Aorta (tissue), 5 donors: ENCODE results near the gene MACROH2A2. TPM values are rescaled to one million over a fixed set of nuclear protein-coding genes. Genes with fewer than 3 reads are reported as not detected.

Experiments
- ATAC-seq: fragments of 200-7000 bp; cut with Tn5 transposase; one replicate; pipeline ENCODE4 v1.9.1; 2022; ENCODE audit warnings: moderate library complexity; ENCODE audit not compliant: low FRiP score
- DNase-seq, 2 donors: peaks; one replicate each; pipeline ENCODE4 v3.0.0-alpha.2; 2020
- H3K27ac ChIP-seq, 2 donors: one replicate each; pipeline ENCODE4 v1.5.1; 2013; ENCODE audit warnings: low read length in 2 of 2, mild to moderate bottlenecking in 2 of 2, moderate library complexity in 2 of 2, control low read depth in 1 of 2, inconsistent platforms in 1 of 2, low read depth in 1 of 2
- H3K27me3 ChIP-seq, 2 donors: one replicate each; pipeline ENCODE4 v1.6.1; 2013; ENCODE audit warnings: control low read depth in 1 of 2, low read length in 1 of 2, mild to moderate bottlenecking in 1 of 2, moderate library complexity in 1 of 2; ENCODE audit not compliant: insufficient read depth in 2 of 2, control insufficient read depth in 1 of 2
- H3K36me3 ChIP-seq, 2 donors: one replicate each; pipeline ENCODE4 v1.6.1; 2013; ENCODE audit warnings: control low read depth in 1 of 2, low read length in 1 of 2, mild to moderate bottlenecking in 1 of 2; ENCODE audit not compliant: insufficient read depth in 2 of 2, control insufficient read depth in 1 of 2
- H3K4me1 ChIP-seq, 2 donors: one replicate each; pipeline ENCODE4 v1.6.1; 2013; ENCODE audit warnings: low read length in 2 of 2, control low read depth in 1 of 2, mild to moderate bottlenecking in 1 of 2, moderate library complexity in 1 of 2; ENCODE audit not compliant: insufficient read depth in 2 of 2, control insufficient read depth in 1 of 2
- H3K4me3 ChIP-seq, 2 donors: one replicate each; pipeline ENCODE4 v1.5.1; 2013; ENCODE audit warnings: low read length in 2 of 2, control low read depth in 1 of 2, mild to moderate bottlenecking in 1 of 2
- H3K9me3 ChIP-seq: one replicate; pipeline ENCODE4 v1.6.1; 2013; ENCODE audit warnings: mild to moderate bottlenecking, low read length; ENCODE audit not compliant: control insufficient read depth
- WGBS, 2 donors: extraction: QIAGEN DNeasy Blood & Tissue Kit; methylation state at CpG; one replicate each; pipeline ENCODE4 v1.1.7; 2013; 5-methylcytosine and 5-hydroxymethylcytosine counted together
- intact Hi-C, 2 donors: fragments of 100-400 bp; cut with DNase I; formaldehyde crosslinking; loops; one replicate each; pipeline versions ENCODE4 v1.14.2 to v1.15.0; 2022
- polyA plus RNA-seq, 2 donors: library from polyadenylated mRNA; stranded (reverse); fragments of 200-250 nt; gene quantifications; one replicate each; pipeline ENCODE4 v1.2.3, GENCODE V29; 2013
- total RNA-seq, 2 donors: library from RNA; stranded (reverse); fragmentation: NEBNext Ultra II Directional; extraction: Animal tissue kit (Norgen Biotek cat#: 25700); gene quantifications; one replicate each; pipeline ENCODE4 v1.2.1, GENCODE V29; 2021
- donor health status: healthy with polysubstance abuse.
- donor health status: Bipolar disorder and iron deficiency.
- donor health status: DM: no; HTN: no; CAD: no.
- donor health status: DM: no; HTN: no; CAD: no.
- donor health status: DM: yes; HTN: yes; CAD: no.

The MACROH2A2 gene
- total and polyA plus RNA-seq, 4 donors: 2.1 to 5.3 (median 4.1) TPM

DNA sequence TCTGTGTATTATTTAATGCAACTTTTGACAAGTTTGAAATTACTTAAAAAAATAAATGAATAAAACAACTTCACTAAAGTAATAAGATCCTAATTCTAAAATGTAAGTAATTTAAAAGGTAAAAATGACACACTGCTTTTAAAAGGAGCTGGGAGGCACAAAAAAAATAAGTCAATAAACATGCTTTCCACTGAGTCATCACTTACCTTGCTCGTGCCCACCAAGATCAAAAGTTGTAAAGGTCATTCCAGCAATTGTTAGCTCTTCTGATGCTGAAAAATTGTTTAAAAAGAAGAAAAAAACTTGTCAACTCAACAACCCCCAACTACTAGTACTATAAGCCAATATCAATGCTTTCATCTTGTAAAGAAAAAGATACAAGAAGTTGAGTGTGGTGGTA, 108.2 kb downstream of the MACROH2A2 start:
- Histone ChIP-seq H3K9me3 (no peaks in the 10 kb centered on the region), H3K4me3 (no peak overlapping the region), H3K27me3 (no peaks in the 10 kb centered on the region), H3K36me3 (peaks cover 0 to 8% of the 10 kb centered on the region in 2 donors), H3K27ac (no peak overlapping the region), H3K4me1 (peaks cover 0 to 9% of the 10 kb centered on the region in 2 donors)
- no peak for ATAC-seq
- intact Hi-C loops: no loop called here
- 42% methylated on average over 1 of the region's 1 CpG for WGBS, 2 donors
- DNase-seq: no peak

Other genes starting within 250 kb of the MACROH2A2 start
- gene AIFM2, start 80.0 kb downstream of the MACROH2A2 start, total RNA-seq: 10 to 100 TPM; 15.0 to 15.5 TPM
- gene AIFM2, start 80.0 kb downstream of the MACROH2A2 start, polyA plus RNA-seq: 10 to 100 TPM; 12.1 to 12.6 TPM
- 10 to 100 TPM in 1 of 2 donors, 1 to 10 TPM in 1; 5.4 to 10.9 TPM for gene TYSND1, start 93.9 kb downstream of the MACROH2A2 start, total RNA-seq
- 1 to 10 TPM; 2.1 to 9.8 TPM for gene TYSND1, start 93.9 kb downstream of the MACROH2A2 start, polyA plus RNA-seq
- gene SAR1A, start 117.7 kb downstream of the MACROH2A2 start, total RNA-seq: 100 to 1,000 TPM; 119 to 128 TPM
- 10 to 100 TPM; 59.2 to 61.0 TPM for gene SAR1A, start 117.7 kb downstream of the MACROH2A2 start, polyA plus RNA-seq
- gene PPA1, start 180.6 kb downstream of the MACROH2A2 start, total RNA-seq: 10 to 100 TPM; 66.7 to 79.8 TPM
- gene PPA1, start 180.6 kb downstream of the MACROH2A2 start, polyA plus RNA-seq: 100 to 1,000 TPM; 100 to 222 TPM
- gene NPFFR1, start 231.2 kb downstream of the MACROH2A2 start, total RNA-seq: under 1 TPM; 0.03 to 0.06 TPM
- under 1 TPM in 1 of 2 donors, not detected in 1; under 0.01 TPM for gene NPFFR1, start 231.2 kb downstream of the MACROH2A2 start, polyA plus RNA-seq